Ovary (tissue), 3 donors: ENCODE results near the gene CNTN5.

Source experiments
- CTCF ChIP-seq, 3 donors: fragments of 450-650 bp in 2 of 3; fragments of 200-600 bp in 1 of 3; IDR thresholded peaks; one replicate each; pipeline versions ENCODE4 v1.5.1 to v1.8.0; 2016 to 2022; ENCODE audit warnings: antibody characterized with exemption in 3 of 3, mild to moderate bottlenecking in 1 of 3
- EP300 ChIP-seq: sonication (generic); formaldehyde crosslinking; IDR thresholded peaks from one replicate; pipeline ENCODE4 v1.6.1; 2017; ENCODE audit warnings: antibody characterized with exemption
- donor health status: DM: no; HTN: no; CAD: no.

GRCh38 chr11:99803501-99803900 is 782.8 kb downstream of the CNTN5 start:
- TF ChIP-seq CTCF (IDR thresholded peaks at IDR 0.05) (no peak), EP300 (no peak)
